SK-N-SH treated with all-trans-retinoic acid at 6 μM for 48 hours (cell line): Measurements from ENCODE around the gene CMBL.

Experiments used
- ATAC-seq: fragments of 200-7000 bp; cut with Tn5 transposase; 3 replicates; pipeline ENCODE4 v1.9.1; 2020; ENCODE audit warnings: mild to moderate bottlenecking, moderate library complexity
- BACH2 ChIP-seq: fragments of 250-450 bp; sonication (Bioruptor Pico); IDR thresholded peaks from 2 replicates; pipeline ENCODE4 v1.9.0; 2021; ENCODE audit warnings: mild to moderate bottlenecking, borderline replicate concordance
- CSDC2 ChIP-seq: fragments of 250-450 bp; sonication (Bioruptor Pico); IDR thresholded peaks from 2 replicates; pipeline ENCODE4 v1.5.0; 2020; ENCODE audit warnings: mild to moderate bottlenecking, moderate library complexity
- GLIS3 ChIP-seq: fragments of 250-450 bp; sonication (Bioruptor Pico); IDR thresholded peaks from 2 replicates; pipeline ENCODE4 v1.5.0; 2020; ENCODE audit warnings: mild to moderate bottlenecking, moderate library complexity
- ISL1 ChIP-seq: fragments of 250-450 bp; sonication (Bioruptor Pico); IDR thresholded peaks from 2 replicates; pipeline ENCODE4 v2.1.2; 2022; ENCODE audit warnings: mild to moderate bottlenecking, moderate library complexity
- OSR1 ChIP-seq: fragments of 250-450 bp; sonication (Bioruptor Pico); IDR thresholded peaks from 2 replicates; pipeline ENCODE4 v1.8.0; 2022; ENCODE audit warnings: moderate library complexity, mild to moderate bottlenecking, inconsistent platforms
- PPARA ChIP-seq: fragments of 250-450 bp; sonication (Bioruptor Pico); IDR thresholded peaks from 2 replicates; pipeline ENCODE4 v1.5.0; 2020; ENCODE audit warnings: mild to moderate bottlenecking, borderline replicate concordance
- RARB ChIP-seq: fragments of 250-450 bp; sonication (Bioruptor Pico); IDR thresholded peaks from 2 replicates; pipeline ENCODE4 v1.8.0; 2021; ENCODE audit warnings: mild to moderate bottlenecking, moderate library complexity
- SNAI2 ChIP-seq: fragments of 250-450 bp; sonication (Bioruptor Pico); IDR thresholded peaks from 2 replicates; pipeline ENCODE4 v1.5.0; 2020; ENCODE audit warnings: mild to moderate bottlenecking, moderate library complexity
- TOX ChIP-seq: fragments of 250-450 bp; sonication (Bioruptor Pico); IDR thresholded peaks from 2 replicates; pipeline ENCODE4 v1.8.0; 2021; ENCODE audit warnings: mild to moderate bottlenecking, moderate library complexity, borderline replicate concordance
- TSHZ2 ChIP-seq: fragments of 250-450 bp; sonication (Bioruptor Pico); IDR thresholded peaks from 2 replicates; pipeline ENCODE4 v1.5.0; 2020; ENCODE audit warnings: mild to moderate bottlenecking, moderate library complexity
- ZFP3 ChIP-seq: fragments of 250-450 bp; sonication (Bioruptor Pico); IDR thresholded peaks from 2 replicates; pipeline ENCODE4 v1.5.0; 2020; ENCODE audit warnings: mild to moderate bottlenecking, moderate library complexity
- ZFP30 ChIP-seq: fragments of 450-650 bp; formaldehyde crosslinking; IDR thresholded peaks from 2 replicates; pipeline ENCODE4 v1.5.0; 2022; ENCODE audit warnings: mild to moderate bottlenecking, moderate library complexity
- ZNF565 ChIP-seq: fragments of 450-650 bp; formaldehyde crosslinking; conservative IDR thresholded peaks from 2 replicates; pipeline ENCODE4 v1.5.0; 2020; ENCODE audit warnings: low read depth, mild to moderate bottlenecking, moderate library complexity
- ZNF70 ChIP-seq: fragments of 450-650 bp; formaldehyde crosslinking; IDR thresholded peaks from 2 replicates; pipeline ENCODE4 v1.5.0; 2020; ENCODE audit warnings: mild to moderate bottlenecking, moderate library complexity
- TF ChIP-seq, protein P1 (sequence below): fragments of 250-450 bp; sonication (Bioruptor Pico); IDR thresholded peaks from 2 replicates; pipeline ENCODE4 v1.8.0; 2020; ENCODE audit warnings: mild to moderate bottlenecking, moderate library complexity, borderline replicate concordance
- TF ChIP-seq, protein P2 (sequence below): fragments of 250-450 bp; sonication (Bioruptor Pico); IDR thresholded peaks from 2 replicates; pipeline ENCODE4 v1.8.0; 2021; ENCODE audit warnings: low read depth, mild to moderate bottlenecking, moderate library complexity, borderline replicate concordance
- TF ChIP-seq, protein P3 (sequence below): fragments of 250-450 bp; sonication (Bioruptor Pico); IDR thresholded peaks from 2 replicates; pipeline ENCODE4 v1.5.1; 2020; ENCODE audit warnings: low read depth, mild to moderate bottlenecking, moderate library complexity

The CMBL gene

DNA sequence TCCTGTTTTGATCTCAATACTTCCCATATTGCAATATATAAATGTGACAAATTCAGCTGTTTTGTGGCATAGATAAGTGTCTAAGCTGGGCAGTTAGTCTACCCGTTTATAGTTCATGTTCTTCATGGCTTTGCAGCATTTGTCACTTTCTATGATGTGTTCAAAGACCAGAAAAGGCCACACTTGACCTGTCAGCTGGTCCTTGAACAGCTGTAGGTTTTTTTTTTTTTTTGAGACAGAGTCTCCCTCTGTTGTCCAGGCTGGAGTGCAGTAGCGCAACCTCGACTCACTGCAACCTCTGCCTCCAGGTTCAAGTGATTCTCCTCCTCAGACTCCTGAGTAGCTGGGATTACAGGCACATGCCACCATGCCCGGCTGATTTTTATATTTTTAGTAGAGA, 28.4 kb downstream of the CMBL start:
- no peak for TF ChIP-seq SNAI2 (CRISPR knock-in tag)
- no peak for TF ChIP-seq GLIS3
- TF ChIP-seq ZFP3 (CRISPR knock-in tag): no peak
- TF ChIP-seq TSHZ2: no peak
- TF ChIP-seq BACH2 (CRISPR knock-in tag): no peak
- TF ChIP-seq, protein P1, sequence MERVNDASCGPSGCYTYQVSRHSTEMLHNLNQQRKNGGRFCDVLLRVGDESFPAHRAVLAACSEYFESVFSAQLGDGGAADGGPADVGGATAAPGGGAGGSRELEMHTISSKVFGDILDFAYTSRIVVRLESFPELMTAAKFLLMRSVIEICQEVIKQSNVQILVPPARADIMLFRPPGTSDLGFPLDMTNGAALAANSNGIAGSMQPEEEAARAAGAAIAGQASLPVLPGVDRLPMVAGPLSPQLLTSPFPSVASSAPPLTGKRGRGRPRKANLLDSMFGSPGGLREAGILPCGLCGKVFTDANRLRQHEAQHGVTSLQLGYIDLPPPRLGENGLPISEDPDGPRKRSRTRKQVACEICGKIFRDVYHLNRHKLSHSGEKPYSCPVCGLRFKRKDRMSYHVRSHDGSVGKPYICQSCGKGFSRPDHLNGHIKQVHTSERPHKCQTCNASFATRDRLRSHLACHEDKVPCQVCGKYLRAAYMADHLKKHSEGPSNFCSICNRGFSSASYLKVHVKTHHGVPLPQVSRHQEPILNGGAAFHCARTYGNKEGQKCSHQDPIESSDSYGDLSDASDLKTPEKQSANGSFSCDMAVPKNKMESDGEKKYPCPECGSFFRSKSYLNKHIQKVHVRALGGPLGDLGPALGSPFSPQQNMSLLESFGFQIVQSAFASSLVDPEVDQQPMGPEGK: no peak
- no peak for TF ChIP-seq ISL1 (CRISPR knock-in tag)
- TF ChIP-seq TOX (CRISPR knock-in tag): no peak
- TF ChIP-seq, protein P2, sequence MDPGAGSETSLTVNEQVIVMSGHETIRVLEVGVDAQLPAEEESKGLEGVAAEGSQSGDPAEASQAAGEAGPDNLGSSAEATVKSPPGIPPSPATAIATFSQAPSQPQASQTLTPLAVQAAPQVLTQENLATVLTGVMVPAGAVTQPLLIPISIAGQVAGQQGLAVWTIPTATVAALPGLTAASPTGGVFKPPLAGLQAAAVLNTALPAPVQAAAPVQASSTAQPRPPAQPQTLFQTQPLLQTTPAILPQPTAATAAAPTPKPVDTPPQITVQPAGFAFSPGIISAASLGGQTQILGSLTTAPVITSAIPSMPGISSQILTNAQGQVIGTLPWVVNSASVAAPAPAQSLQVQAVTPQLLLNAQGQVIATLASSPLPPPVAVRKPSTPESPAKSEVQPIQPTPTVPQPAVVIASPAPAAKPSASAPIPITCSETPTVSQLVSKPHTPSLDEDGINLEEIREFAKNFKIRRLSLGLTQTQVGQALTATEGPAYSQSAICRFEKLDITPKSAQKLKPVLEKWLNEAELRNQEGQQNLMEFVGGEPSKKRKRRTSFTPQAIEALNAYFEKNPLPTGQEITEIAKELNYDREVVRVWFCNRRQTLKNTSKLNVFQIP (CRISPR knock-in tag): no peak
- no peak for TF ChIP-seq ZNF565 (CRISPR knock-in tag)
- TF ChIP-seq RARB (CRISPR knock-in tag): no peak
- TF ChIP-seq ZNF70 (CRISPR knock-in tag): no peak
- TF ChIP-seq ZFP30: no peak
- no peak for TF ChIP-seq PPARA (CRISPR knock-in tag)
- ATAC-seq: no peak

GRCh38 chr5:10278658-10279279, 28.9 kb downstream of the CMBL start:
- no peak for ATAC-seq
- TF ChIP-seq, protein P3, sequence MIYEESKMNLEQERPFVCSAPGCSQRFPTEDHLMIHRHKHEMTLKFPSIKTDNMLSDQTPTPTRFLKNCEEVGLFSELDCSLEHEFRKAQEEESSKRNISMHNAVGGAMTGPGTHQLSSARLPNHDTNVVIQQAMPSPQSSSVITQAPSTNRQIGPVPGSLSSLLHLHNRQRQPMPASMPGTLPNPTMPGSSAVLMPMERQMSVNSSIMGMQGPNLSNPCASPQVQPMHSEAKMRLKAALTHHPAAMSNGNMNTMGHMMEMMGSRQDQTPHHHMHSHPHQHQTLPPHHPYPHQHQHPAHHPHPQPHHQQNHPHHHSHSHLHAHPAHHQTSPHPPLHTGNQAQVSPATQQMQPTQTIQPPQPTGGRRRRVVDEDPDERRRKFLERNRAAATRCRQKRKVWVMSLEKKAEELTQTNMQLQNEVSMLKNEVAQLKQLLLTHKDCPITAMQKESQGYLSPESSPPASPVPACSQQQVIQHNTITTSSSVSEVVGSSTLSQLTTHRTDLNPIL (CRISPR knock-in tag): no peak
- no peak for TF ChIP-seq ZNF565 (CRISPR knock-in tag)
- TF ChIP-seq CSDC2 (CRISPR knock-in tag): no peak
- no peak for TF ChIP-seq TOX (CRISPR knock-in tag)
- no peak for TF ChIP-seq ZFP3 (CRISPR knock-in tag)
- no peak for TF ChIP-seq OSR1 (CRISPR knock-in tag)
- no peak for TF ChIP-seq BACH2 (CRISPR knock-in tag)
- no peak for TF ChIP-seq PPARA (CRISPR knock-in tag)
- no peak for TF ChIP-seq ISL1 (CRISPR knock-in tag)
- no peak for TF ChIP-seq SNAI2 (CRISPR knock-in tag)

GRCh38 chr5:10277773-10278630, 29.7 kb downstream of the CMBL start:
- no peak for TF ChIP-seq TSHZ2
- no peak for ATAC-seq
